Measurements from ENCODE around the gene VSX2.

VSX2 gene

GRCh38 chr14:74238974-74239847, at the start of gene VSX2:
Gene VSX2 (plus strand): TSS chr14:74239449. CDS start chr14:74239562, 113 bp downstream.
- DNase-seq: no peak

DNA sequence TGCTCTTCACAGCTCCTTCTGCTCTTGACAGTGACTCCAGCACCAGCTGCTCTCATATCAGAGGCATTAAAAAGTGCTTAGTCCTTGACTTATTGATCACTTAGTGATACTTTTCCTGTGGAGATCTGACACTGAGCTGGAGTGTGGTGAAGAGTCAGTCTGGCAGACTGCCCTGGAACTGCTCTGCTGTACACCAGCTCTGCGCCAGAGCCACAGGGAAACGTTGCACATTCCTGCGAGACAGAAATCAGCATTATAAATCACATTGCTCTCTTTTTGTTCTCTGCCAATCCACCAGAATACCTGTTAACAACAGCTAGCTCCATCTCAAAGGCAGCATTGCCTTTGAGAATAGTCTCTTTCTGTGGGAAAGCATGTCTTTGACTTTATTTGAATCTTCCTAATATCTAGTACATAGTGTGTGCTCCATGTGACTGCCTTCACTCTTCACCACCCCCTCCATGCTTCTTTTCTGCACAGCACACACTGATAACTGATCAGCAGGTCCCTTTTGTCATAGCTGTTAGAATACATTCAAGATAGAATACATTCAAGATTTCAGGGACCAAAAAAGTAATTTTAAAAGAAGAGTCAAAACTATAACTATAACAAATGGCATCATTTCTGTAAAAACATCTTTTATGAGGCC, 48.2 kb upstream of the VSX2 start:
- no peak for DNase-seq

DNA sequence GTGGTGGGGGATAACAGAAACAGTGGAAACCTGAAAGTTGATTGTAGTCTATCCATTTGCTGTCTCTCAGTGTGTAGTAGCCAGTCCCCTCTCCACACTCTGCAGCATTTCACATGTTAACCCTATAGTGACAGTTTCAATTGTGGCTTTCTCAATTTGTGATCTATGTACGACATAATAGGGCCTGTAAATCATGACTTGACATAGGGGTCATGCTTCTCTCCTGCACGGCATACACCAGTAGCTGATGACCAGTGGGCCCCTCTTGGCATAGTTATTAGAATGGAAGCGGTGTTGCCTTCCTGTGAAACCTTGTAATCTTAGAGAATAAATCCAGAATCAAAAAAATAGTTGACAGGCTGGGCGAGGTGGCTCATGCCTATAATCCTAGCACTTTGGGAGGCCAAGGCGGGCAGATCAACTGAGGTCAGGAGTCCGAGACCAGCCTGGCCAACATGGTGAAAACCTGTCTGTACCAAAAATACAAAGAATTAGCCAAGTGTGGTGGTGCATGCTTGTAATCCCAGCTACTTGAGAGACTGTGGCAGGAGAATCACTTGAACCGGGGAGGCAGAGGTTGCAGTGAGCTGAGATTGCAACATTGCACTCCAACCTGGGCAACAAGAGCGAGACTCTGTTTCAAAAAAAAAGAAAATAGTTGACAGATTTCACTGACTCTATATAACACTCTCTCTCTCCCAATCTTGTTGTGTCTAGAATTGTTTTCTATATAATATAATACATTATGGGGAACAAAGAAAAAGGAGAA, 44.6 kb upstream of the VSX2 start:
- DNase-seq: no peak

DNA sequence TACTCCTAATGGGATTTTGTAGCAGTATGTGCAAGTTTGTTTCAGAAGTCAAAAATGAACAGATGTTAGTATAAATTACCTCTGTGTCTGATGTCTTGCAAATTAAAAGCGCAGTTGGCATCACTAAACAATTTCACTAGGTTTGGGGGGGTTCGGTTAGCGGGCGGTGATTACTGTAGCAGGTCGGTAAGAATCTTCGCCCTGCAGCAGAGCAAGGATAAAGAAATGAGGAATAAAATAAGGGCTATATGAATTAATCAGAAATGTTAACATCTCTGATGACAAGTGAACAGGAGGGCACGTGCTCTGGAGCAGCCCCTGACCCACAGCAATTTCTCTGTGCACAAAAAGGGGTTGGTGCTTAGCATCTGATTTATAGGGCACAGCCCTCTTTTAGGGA, 43.6 kb upstream of the VSX2 start:
- no peak for DNase-seq

- no peak for DNase-seq
Measured at GRCh38 chr14:74198441-74199234, 40.6 kb upstream of the VSX2 start.

- no peak for DNase-seq
Measured at GRCh38 chr14:74202113-74202512, 37.1 kb upstream of the VSX2 start.

- DNase-seq: no peak
Measured at GRCh38 chr14:74203639-74204038, 35.6 kb upstream of the VSX2 start.

GRCh38 chr14:74204491-74204890, 34.8 kb upstream of the VSX2 start:
- DNase-seq: no peak

GRCh38 chr14:74205882-74206281, 33.4 kb upstream of the VSX2 start:
- no peak for DNase-seq

- no peak for DNase-seq
Measured at GRCh38 chr14:74207943-74208342, 31.3 kb upstream of the VSX2 start.

DNA sequence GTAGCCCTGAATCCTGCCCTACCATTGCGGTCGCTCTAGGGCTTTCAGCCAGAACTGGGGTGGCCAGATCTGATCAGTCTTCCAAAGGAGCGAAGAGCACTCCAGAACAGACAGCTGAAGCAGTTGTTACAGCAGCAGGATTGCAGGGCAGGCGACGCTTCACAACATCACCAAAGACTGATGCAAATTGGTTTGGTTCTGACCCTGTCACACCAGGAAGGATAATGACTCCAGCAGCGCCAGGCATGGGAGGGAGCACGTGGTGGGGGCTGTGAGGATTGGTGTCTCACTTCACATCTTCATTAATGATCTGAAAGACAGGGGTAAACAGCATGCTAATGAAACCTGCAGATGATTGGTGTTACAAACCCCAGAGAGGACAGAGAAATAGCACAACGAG, 30.6 kb upstream of the VSX2 start:
- DNase-seq: no peak

- no peak for DNase-seq
Measured at GRCh38 chr14:74211945-74212580, 27.2 kb upstream of the VSX2 start.

GRCh38 chr14:74213907-74214803, 25.1 kb upstream of the VSX2 start:
- DNase-seq: no peak

DNA sequence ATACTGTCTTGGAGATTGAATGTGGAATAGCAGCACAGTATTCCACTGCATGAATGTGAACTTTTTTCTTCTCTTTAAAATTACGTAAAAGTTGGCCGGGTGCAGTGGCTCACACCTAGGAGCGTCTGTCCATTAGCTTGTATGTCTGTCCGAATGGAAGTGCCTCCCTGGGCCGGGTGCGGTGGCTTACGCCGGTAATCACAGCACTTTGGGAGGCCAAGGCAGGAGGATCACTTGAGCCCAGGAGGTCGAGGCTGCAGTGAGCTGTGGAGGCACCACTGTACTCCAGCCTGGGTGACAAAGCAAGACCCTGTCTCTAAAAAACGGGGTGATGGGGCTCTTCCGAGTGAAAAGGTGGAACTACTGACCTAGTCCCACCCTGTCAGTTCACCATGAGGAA, 22.6 kb upstream of the VSX2 start:
- DNase-seq: no peak

DNA sequence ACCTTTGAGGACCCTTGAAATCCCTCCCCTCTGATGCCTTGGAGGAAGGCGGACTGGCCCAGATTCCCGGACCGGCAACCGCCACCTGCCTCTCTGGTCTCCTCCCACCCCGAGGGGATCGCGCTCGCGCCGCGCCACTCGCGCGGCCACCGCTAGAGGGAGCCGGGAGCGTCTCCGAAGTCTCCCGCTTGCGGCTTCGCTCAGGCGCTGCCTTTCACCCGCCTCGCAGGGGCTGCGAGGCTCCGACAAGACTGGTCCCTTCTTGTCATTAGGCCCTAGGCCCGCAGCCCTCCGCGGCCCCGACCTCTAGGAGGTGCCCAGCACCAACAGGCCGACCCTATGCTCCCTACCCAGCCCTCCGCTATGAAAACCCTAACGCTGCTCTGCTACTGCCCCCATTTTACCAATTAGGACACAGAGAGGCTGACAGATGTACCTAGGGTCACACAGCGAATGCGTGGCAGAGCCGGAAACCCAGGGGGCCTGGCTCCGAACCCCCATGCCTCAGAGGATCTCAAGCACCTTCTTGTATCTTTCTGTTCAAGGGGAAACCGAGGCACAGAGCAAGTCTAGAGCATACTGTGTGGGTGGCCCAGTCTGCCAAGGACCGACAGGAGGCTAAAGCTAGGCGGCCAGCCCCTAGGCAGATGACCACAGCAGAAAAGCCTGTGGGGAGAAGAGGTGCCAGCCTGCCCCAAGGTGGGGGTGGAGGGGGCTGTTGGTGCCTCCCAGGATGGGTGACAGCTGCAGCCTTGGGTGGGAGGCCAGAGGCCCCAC, 21.4 kb upstream of the VSX2 start:
- peak; percentile 53 for DNase-seq

GRCh38 chr14:74218462-74218861, 20.8 kb upstream of the VSX2 start:
- no peak for DNase-seq

GRCh38 chr14:74219277-74220205, 19.7 kb upstream of the VSX2 start:
- no peak for DNase-seq

- no peak for DNase-seq
Measured at GRCh38 chr14:74220991-74221390, 18.3 kb upstream of the VSX2 start.

GRCh38 chr14:74221741-74222140, 17.5 kb upstream of the VSX2 start:
- no peak for DNase-seq

Data from NCI-H1092 (cell line).